C1 segment of cervical spinal cord (tissue), 14 donors: ENCODE results near the gene PDGFB.
A peak's percentile ranks its signal among the peaks of the same experiment; 100 is the strongest.

Experiments
- DNase-seq, 14 donors: peaks; one replicate each; lab custom pipeline; 2025; lab: John Stamatoyannopoulos, UW

The PDGFB gene

GRCh38 chr22:39254789-39255298, 10.1 kb upstream of the PDGFB start:
- DNase-seq: peak in 1 of 14 donors; percentile 32

- DNase-seq: peak in 1 of 14 donors; percentile 41
Measured at GRCh38 chr22:39254122-39254521, 9.3 kb upstream of the PDGFB start.

DNA sequence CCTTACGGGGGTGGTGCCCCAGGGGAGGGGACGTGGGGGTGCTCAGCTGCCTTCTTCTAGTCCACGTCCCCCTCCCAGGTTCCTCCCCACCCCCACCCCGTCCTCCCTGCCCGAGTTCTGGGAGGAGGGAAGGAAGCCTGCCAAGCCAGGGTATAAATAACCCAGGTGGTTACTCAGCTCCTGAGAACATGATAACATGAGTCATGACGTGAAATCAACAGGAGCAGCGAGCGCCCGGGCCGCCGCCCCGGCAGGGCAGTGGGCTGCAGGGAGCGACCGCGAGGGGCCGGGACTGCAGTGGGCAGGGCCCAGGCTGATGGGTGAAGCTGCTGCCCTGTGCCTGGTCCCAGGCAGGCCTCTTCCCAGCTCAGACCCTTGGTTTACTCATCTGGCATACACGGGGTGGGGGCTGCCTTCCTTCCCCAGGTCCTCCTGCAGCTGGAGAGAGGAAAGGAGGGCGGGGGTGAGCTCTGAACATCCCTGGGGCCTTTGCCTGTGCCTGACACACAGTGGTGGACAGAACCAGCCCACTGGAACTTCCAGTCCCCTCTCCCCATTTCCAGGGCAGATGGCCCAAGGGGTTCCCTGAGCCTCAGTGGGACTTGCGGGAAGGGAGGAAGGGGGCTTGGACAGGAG, 8.8 kb upstream of the PDGFB start:
- DNase-seq: peak in 1 of 14 donors; percentile 79

DNA sequence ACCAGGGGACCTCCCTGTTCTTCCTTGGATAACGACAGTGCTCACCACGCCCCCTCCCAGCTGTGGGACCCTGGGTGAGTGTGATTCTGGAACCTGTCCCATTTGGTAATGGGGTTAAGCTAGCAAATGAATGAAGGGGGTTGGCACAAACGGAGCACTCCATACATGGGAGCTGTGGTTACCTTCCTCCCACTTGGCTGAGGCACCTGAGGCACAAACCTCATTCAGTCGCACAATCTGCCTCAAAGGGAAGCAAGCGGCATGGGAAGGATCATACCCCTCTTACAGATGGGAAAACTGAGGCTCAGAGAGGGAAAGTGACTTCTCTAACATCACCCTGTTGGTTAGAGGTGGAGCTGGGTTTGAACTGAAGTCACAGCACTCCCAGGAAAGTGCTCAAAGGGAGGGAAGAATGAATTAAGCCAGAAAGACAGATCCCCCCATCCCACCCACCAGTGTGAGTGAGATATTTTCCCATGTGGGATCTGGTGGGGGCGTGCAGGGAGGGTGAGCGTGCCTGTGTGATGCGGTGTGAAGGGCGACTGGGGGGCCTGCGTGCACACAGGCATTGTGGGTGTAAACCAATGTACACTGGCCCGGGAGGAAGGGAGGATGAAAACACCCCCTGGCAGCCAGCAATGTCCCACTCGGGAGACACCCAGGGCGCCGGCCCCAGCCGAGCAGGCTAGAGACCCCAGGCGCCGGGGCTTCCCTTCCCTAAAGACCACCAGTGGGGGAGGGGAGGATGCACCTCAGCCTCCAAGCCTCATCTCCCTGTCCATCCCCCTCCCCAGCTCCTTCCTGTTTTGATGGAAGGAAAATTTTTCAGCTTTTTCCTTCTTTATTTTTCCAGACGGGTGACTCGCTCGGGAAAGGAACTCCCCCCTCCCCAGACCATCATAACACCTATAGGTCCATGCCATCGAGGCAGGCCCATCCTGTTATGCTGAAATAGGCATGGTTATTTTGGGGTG, 8.0 kb upstream of the PDGFB start:
- no peak for DNase-seq

DNA sequence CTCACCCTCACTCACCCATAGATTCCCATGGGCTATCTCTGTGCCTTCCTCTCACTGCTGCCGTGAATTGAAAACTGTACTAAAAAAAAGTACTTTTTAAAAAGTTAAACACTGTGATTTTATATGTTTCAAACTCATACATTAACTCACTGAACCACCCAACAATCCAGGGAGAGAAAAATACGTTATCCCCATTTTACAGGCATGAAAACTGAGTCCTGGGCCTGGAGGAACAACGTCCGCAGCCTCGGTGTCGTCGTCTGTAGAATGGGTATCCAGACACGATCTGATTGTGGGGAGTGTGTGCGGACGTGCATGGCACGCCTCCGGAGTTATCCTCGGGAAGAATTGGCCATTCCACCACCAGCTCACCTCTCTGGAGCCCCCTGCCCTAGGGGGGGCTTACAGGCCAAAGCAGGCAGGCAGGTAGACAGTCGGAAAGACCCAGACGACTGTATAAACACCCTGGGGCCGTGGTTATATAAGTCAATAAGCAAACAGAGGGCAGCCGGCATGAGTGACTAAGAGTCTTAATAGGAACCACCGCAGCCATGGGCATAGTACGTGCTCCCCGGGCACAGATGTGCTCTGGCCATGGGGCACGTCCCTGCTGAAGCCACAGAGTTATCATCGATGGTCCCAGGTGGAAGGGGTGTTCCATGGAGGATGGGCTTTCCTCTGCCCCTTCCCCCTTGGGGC, 7.1 kb upstream of the PDGFB start:
- no peak for DNase-seq

- DNase-seq: no peak
Measured at GRCh38 chr22:39250838-39251237, 6.1 kb upstream of the PDGFB start.

DNA sequence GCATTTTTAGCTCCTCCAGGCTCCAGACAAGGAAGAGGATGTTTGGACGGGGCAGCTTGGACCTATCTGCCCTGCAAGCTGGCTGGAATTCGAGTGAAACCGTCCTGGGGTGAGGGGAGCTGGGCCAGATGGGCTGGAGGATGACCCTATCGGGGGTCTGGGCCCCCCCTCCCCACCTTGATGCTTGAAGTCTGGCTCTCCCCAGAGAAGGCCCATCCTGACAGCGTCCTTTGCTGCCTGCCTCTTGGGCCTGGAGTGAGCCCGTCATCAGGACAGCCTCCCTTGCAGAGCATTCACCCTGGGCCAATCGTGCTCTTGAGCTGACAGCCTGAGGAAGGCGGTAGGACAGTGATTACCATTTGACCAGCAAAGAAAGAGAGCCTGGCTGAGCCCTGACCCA, 5.3 kb upstream of the PDGFB start:
- DNase-seq: peak in 1 of 14 donors; percentile 51

- DNase-seq: no peak
Measured at GRCh38 chr22:39249086-39249704, 4.4 kb upstream of the PDGFB start.

DNA sequence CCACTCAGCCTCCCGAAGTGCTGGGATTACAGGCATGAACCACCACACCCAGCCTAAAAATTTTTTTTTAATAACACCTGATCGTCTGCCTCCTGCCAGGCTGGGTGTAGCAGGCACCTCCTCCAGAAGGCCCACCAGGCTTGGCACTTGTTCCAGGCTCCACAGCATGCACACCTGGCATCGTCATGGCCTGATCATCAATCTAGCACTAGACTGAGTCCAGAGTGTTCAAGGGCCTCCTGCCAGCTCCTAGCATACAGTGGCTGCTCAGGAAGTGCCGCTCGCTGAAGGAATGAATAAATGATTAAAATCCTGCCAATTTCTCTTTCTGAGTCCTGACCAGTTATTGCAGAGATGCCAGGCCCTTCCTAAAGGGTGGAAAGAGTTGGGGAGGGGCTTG, 3.5 kb upstream of the PDGFB start:
- no peak for DNase-seq

DNA sequence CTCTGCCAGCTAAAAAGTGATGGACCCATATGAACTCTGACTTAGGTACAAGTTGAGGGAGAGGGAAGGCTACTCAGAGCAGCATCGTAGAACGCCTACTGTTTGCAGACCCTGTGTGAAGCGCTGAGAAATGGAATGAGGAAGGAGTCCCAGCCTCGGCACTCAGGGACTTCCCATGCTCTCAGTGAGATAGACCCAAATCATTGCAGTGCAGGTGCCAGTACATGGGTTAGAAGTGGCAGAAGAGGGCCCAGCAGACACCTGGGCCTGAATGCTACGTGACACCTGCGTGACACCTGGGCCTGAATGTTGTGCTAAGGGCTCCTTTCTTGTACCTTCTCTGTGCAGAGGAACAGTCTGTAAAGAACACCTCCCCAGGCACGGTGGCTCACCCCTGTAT, 2.6 kb upstream of the PDGFB start:
- no peak for DNase-seq

DNA sequence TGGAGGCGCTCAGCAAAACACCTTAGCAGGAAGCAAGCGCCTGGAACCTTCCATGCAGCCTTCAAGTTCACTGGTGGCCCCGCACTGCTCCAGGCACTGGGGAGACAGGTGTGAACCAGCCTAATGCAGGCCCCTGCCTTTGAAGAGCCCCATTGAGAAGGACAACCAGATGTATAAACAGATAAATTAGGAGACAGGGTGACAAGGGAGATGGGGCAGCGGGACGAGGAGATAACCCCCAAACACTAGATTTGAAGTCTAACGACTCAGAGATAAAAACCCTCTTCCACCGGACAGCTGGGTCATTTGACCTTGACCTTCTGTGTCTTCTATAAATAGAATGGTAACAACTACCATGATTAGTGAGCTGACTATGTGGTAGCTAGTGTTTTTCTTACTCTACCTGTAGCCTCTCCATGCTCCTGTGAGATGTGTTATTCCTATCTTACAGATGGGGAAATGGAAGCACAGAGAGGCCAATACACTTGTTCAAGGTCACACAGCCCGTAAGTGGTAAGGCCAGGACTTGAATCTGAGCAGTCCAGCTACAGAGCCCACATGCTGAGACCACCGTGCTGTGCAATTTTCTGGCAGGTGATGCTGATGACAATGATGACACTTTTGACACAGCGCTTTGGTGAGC, 2.0 kb upstream of the PDGFB start:
- DNase-seq: no peak

GRCh38 chr22:39246217-39246616, 1.4 kb upstream of the PDGFB start:
- no peak for DNase-seq

- DNase-seq: no peak
Measured at GRCh38 chr22:39245130-39246039, 603 bp upstream of the PDGFB start.

GRCh38 chr22:39244136-39244495, 666 bp downstream of the PDGFB start:
- peak in 1 of 14 donors; percentile 50 for DNase-seq

- peak in 1 of 14 donors; percentile 56 for DNase-seq
Measured at GRCh38 chr22:39243439-39244135, 1.2 kb downstream of the PDGFB start.

GRCh38 chr22:39242595-39243438, 2.0 kb downstream of the PDGFB start:
- peak in 2 of 14 donors; percentile 25 to 72 for DNase-seq

DNA sequence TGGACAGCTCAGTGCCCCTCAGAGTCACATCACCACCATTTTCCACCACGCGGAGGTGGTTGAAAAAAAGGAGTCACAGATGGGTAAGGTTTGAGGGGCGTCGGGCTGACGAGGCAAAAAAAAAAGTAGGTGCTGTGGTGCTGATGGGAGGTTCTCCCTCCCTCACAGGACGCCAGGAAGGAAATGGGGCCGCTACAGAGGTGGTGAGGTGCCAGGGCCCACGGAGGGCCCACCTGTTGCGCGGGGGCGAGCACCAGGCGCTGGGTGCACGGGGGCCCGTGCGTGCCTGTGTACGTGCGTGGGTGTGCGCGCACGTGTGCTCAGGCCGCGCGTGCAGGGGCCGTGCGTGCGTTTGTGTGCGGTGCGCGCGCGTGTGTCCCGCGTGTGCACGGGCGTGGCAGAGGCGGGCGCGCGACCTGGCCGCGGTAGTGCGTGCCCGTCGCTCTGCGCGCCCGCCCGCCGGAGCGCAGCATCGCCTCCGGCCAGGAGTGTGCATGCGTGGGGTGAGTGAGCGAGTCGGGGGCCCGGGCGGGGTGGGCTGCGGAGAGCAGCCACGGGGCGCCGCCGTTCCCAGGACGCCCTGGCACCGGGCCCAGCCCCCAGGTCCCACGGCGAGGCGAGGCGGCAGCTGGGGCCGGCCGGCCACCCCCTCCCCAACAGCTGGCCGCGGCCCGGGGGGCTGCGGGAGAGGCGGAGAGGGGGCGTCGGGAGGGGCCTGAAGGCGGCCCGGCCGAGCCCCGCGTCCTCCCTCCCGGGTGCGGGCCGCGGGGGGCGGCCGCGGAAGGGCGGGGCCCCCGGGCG, 2.8 kb downstream of the PDGFB start:
- peak in 1 of 14 donors; percentile 41 for DNase-seq
